ENCODE results near the gene MCM5.
"Not testable (repeated sequence)": the region's sequence is repeated elsewhere in the genome, so short reads cannot be mapped to it uniquely, and the experiment has no call there.

MCM5 gene

DNA sequence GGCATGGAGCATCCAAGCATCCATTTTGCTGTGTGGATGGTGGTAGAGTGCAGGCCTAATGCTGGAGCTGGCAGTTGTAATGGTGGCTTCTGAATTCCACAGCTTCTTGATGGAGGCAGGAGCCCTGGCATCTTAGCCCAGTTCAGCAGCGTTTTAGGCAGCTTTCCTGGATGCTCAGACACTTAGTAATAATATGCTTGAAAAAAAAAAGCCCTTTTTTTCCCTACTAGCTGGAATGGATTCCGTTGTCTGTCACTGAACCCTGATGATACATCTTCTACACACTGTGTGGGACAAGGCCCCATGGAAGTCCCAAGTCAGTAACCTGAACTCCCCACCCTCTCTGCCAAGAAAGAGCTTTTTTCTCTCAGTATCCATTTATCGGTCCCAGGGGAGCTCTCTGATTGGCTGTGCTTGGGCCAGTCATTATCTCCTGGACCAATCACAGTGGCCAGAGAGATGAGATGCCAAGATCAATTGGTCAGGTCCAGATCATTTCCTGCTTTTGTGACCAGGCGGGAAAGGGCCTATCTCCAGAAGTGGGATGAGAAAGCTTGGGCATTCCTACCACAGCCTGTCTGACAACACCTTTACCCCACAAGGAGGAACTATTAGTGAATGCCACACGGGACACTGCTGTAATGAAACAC, 34.2 kb downstream of the MCM5 start:
- no peak for DNase-seq

DNA sequence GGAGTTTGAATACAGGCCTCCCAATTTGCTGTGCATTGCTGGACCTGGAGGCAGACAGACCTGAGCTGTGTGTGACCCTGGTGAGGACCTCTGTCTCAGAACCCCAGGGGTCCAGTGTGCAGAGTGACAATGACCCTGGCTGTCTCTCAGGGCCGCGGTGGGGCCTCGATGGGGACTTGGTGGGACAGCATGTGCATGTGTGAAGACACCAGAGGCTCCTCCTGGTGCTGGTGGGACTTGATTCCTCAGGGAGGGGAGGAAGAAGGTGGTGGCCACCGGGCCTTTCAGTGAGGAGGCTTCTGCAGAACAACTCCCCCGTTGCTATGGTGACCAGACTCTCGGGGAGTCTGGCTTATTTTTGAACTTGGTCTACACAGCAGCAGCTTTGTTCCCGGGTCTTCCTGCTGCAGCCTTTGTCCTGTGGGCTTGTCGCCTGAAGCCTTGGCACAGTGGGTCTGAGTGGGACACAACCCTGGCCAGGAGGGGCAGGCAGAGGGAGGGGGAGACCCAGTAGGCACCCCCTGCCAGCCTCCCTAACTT, 35.3 kb downstream of the MCM5 start:
- DNase-seq, result no peak

DNA sequence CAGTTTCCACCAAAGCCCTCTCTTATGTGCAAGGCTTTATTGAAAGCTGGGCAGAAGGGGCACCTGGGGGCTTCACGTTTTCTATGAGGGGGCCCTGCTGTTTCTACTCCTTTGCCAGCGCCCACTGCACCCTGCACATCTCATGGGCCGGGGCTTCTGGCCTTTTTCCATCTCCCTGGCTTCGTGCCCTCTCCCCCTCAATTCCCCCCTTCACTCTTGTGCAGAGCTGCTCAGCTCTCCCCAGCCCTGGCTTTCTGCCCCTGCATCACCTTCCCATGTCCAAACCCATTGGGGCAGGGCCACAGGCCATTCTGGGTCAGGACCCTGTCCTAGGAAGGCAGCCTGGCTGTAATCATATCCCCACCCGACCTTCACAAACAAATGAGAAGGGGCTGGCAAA, 36.5 kb downstream of the MCM5 start:
- DNase-seq, result no peak

DNA sequence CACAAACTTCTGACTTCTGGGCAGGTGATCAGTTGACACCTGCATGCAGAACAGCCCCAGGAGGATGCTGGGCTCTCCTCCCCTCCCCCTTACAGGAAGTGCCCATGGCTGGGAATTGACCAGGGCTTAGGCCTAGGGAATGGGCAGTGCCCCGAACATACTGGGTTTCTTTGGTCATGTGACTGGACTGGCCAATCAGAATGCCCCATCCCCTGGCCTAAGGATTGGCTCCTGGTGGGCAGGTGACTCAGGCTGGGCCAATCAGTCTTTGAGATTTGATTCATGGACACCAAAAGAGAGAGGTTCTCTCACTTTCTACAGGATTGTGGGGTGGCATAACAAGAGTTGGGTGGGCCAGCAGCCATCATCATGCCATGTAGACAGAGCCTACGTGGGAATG, 37.1 kb downstream of the MCM5 start:
- no peak for DNase-seq

DNA sequence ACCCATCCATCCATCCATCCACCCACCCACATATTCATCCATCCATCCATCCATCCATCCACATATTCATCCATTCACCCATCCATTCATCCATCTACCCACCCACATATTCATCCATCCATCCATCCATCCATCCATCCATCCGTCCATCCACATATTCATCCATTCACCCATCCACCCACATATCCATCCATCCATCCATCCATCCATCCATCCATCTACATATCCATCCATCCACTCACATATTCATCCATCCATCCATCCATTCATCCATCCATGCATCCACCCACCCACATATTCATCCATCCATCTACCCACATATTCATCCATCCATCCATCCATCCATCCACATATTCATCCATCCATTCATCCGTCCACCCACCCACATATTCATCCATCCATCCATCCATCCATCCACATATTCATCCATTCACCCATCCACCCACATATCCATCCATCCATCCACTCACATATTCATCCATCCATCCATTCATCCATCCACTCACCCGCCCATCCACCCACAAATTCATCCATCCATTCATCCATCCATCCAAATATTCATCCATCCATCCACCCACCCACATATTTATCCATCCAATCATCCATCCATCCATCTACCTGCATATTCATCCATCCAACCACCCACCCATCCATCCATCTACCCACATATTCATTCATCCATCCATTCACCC, 38.9 kb downstream of the MCM5 start:
- DNase-seq, result not testable (repeated sequence)

DNA sequence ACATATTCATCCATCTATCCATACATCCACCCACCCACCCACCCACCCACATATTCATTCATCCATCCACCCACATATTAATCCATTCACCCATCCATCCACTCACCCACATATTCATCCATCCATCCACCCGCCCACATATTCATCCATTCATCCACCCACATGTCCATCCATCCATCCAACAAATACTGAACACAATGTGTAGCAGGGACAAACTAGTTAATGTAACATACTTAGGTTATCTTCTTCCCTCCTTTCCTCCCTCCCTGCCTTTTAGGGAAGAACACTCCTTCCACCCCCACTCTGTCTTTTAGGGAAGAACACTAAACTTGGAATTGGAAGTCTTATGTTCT, 39.4 kb downstream of the MCM5 start:
- DNase-seq, result no peak

DNA sequence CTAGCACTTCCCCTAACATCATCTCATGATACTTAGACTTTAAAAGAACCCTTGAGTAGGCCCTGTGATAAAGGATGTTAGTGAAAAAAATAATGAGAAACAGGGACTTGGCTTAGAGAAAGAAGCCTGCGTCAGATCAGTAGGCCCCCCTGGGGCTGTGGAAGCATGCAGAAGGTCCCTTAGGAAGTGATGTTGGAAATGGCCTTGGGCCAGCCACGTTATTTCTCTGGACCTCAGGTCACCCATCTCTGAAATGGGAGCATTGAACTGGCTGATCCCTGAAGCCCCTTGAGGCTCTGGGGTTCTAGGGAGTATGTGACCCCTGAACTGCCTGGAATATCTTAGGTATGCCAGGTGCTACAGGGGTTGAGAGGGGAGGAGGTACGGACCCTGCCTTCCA, 40.2 kb downstream of the MCM5 start:
- DNase-seq, result no peak

DNA sequence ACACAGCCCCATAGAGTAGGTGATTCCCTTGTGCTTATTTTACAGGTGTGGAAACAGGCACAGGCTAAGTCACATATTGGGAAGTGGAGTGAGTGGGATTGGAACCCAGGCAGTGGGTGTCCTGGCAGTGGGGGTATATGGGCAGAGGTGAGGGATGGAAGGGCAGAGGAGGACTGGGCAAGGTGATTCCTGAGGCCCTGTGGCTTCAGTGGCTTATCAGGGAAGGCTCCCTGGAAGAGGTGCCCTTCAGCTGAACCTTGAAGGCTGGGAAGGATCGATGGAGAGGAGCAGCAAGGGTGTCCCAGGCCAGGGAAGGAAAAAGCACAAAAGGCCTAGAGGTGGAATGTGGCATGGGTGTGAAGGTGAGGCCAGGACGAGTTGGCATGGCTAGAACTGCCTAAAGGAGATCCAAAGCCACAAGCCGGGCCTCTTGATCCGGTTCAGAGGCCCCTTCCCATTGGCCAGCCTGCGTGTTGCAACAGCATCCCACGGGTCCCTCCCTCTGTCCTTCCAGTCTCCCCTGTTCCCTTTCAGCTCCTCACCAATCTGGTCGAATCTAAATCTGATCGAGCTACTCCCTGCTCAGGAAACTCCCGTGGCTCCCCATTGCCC, 41.7 kb downstream of the MCM5 start:
- DNase-seq, result no peak

DNA sequence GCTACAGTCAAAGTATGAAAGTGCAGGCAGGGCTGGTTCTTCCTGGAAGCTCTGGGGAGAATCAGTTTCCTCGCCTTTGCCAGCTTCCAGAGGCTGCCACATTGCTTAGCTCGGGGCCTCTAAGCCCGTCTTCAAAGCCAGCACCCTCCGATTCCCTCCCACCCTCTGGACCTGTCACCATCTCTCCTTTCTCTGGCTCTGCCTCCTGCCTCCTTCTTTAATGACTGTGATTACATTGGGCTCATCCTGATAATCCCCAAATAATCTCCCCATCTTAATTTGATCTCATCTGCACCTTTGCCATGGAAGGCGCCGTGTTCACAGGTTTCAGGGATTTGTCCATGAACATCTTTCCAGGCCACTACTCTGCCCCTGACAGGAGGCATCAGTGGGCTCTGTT, 42.5 kb downstream of the MCM5 start:
- no peak for DNase-seq

DNA sequence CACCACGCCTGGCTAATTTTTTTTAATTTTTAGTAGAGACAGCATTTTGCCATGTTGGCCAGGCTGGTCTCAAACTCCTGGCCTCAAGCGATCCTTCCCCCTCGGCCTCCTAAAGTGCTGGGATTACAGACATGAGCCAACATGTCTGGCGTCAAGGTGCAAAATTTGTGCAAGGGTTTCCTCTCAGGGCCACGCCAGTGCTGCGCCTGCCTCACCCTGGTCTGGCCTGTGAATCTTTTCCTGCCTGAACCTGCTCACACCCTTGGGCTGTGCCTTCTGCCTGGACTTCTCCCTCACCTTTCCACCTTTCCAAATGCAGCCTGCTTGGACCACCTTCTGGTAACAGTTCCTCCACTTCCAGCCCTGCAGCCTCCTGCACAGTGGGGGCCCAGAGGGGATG, 43.4 kb downstream of the MCM5 start:
- no peak for DNase-seq

DNA sequence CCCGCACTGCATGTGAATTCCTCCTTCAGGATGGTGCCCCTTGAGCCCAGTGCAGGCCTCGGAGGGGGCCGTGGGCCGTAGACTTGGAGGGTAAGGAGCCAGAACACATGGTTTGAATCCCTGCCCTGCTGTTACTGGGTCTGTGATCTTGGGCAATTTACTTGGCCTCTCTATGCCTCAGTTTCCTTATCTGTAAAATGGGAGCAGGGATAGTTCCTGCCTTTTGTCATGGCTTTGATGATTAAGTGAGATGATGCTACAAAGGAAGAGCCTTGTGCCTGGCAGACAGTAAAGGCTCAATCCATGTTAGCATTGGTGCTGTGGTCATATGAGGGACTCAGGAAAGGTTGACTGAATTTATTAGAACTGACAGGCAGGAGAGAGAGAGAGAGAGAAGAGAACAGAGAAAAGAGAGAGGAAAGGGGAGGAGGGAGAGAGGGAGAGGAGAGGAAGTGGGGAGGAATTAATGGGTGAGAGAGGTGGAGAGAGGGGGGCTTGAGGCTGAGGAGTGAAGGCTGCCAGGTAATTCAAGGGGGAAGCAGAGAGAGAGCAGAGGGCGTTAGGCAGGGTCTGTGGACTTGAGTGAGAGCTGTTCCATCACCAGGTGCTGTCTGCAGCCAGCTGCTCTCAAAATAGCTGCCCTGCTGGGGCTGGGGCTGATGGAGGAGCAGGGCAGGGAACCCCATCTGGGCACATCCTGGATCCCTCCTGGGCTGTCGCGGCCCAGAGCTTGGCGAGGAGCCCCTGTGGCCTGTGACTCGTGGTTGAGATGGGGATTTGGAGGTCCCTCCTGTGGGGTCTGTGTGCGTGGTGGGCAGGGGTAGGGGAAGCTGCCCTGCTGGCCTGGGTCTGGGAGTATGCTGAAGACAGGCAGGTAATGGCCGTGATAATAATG, 44.1 kb downstream of the MCM5 start:
- no peak for DNase-seq

DNA sequence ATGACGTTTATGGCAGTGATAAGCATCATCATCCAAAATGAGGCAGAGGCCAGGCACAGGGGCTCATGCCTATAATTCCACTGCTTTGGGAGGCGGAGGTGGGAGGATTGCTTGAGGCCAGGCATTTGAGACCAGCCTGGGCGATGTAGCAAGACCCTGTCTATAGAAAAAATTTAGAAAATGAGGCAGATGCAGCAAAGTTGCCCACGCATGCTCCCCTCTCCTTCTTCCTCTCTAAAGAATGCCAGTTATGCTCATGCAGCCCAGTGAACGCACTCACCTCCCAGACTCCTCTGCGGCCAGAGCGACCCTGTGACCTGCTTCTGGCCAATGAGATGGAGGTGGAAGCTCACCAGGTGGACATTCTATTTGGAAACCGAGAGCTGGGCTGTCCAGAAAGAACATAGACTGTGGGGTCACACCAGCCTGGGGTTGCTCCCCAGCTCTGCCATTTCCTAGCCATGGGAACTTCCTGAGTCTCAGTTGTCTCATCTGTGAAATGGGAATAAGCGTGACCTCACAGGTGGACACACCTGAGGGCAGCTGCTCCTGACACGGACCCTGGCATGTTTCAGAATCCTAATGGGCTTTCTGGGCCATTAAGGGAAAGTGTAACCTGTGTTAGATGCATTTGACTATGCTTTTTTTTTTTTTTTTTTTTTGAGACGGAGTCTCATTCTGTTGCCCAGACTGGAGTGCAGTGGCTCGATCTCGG, 44.9 kb downstream of the MCM5 start:
- DNase-seq, result no peak

DNA sequence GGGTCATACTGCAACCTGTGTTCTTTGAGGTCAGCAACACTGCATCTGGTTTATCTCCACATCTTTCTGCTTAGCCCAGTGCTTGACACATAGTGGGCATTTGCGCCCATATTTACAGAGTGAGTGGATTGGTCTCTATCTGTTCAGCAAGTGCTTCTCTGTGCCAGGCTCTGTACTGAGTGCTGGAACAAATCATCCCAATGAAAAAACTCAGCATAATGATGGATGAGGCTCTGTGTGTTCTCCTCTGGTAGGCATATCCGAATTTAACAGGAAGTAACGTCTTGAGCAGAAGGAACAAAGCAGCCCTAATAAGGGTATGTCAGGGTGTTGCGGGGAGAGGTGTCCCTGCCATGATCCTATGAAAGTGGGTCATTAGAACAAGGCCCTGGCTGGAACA, 46.0 kb downstream of the MCM5 start:
- no peak for DNase-seq

DNA sequence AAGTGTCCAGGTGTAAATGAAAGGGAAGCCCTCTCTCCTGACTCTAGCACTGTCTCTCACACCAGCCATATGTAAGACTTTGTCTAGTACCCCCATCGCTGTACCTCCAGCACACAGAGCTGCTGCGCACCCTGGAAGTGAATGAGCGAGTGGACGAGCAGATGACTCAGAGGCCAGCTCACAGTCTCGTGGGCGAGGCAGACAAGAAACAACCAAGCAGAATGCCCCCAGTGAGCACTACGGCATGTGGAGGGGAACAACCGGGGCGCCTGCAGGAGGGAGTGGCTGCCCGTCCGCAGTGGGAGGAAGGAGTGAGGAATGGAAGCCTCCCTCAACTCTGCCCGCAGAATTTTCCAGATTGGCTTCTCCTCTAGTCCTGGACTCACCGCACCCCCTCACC, 46.4 kb downstream of the MCM5 start:
- no peak for DNase-seq

DNA sequence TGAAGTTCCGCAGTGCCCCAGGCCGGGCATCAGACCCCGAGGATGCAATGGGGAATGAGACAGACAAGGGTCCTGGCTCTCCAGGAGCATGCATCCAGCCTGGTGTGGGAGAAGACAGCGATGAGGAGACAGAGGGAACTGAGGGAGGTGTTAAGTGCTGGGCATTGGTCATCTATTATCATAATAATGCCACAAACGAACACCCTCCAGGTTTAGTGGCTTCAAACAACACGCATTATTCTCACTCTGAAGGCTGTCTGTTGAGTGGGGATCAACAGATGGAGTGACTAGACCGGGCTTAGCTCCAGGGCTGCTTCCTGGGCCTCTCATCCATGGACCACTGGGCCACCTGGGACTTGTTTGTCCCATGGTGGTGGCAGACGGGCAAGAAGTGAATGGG, 48.6 kb downstream of the MCM5 start:
- DNase-seq, result no peak

DNA sequence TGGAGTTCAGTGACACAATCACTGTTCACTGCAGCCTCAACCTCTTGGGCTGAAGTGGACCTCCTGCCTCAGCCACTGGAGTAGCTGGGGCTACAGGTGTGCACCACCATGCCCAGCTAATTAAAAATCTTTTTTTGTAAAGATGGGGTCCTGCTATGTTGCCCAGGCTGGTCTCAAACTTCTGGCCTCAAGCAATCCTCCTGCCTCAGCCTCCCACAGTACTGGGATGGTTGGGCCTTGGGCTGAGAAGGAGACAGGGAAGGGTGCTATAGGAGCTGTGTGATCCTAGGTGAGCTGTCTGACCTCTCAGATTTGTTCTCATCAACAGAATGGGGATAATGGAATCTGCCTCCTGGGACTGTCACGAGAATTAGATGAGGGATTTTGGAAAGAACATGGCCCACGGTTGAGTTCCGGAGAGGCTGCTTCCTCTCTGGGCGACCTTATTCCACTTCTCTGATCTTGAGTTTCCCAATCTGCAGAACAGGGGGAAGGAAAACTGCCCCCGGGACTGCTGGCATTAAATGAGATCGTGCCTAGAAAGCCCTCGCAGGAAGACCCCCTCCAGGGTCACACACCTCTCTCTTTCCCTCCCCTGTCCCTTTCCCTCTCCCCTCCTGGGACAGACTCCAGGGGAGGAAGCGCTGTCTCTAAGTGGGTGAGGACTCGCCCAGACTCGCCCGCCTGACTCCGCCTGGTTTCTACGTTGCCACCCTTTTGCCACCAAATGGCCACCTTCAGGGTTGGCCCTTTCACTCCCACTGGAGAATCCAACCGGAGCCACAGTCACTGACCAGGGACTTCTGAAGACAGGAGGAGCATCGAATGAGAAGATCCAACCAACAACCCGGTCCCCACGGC, 50.1 kb downstream of the MCM5 start:
- no peak for DNase-seq

DNA sequence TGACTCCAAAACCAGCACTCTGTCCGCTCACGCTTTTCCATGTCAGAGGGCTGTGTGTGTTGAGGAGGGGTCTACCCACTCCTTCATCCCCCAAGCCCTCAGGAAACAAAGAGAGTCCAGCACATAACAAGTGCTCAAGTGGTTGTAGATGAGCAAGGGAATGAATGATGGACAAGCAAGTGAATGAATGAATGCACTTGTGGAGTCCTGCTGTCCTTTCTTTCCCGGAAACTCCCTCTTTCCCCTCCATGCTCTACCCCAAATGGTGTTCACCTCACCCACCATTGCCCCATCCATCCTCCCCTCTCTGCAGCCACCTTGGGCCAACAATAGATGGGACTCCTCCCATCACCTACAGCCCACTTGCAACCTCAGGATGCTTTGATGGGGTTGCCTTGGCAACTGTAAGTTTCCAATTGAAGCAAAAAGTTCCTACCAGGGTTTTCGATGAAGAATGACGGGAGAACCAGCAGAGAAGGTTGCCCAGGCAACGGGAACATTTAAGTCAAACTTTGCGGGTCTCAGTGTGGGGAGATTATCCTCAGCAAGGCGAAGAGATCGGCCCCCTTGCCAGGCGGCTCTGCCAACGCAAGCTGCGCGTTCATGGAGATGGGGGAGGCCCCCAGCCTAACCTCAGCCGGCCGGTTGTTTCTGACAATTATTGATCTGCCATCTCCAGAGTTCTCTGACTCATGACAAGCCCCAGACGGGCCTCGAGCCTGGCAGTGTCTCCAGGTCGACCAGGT, 51.1 kb downstream of the MCM5 start:
- no peak for DNase-seq

DNA sequence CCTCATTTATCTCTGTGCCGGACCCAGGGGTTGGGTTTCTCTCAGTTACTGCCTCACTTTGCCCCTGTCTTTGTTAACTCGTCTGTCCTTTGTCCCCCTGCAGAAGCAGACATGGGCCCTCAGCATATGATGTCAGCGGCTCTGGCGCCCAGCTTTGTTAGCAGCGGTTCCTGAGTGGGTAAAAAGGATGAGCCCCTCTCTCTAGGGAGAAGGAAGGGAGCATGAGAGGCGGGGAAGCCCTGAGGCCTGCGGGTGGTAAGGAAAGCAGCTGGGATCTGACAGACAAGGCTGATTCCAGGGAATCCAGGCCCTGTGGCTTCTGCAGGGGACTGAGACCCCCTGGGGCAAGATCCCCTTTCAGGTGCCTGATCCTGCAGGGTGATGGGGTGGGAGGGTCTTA, 51.7 kb downstream of the MCM5 start:
- DNase-seq, result no peak

DNA sequence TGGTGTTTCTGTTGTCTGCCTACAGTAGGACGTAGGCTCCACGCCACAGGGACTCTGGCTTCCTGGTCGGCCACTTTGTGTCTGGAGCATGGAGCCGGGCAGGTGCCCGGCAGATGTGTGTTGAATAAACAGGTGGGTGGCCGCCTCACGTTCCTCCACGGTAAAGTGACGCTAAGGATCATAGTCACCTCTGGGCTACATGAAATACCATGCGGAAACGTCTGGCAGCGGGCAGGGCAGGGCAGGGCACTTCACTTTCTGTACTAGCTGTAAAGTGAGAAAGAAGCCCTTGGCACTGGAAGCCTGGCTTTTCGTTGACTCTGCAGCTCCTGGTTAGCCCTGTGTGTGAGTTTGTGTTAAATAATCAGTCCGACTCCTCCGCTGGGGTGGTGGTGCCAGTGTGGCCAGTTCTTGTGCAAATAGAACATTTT, 52.4 kb downstream of the MCM5 start:
- DNase-seq, result no peak

DNA sequence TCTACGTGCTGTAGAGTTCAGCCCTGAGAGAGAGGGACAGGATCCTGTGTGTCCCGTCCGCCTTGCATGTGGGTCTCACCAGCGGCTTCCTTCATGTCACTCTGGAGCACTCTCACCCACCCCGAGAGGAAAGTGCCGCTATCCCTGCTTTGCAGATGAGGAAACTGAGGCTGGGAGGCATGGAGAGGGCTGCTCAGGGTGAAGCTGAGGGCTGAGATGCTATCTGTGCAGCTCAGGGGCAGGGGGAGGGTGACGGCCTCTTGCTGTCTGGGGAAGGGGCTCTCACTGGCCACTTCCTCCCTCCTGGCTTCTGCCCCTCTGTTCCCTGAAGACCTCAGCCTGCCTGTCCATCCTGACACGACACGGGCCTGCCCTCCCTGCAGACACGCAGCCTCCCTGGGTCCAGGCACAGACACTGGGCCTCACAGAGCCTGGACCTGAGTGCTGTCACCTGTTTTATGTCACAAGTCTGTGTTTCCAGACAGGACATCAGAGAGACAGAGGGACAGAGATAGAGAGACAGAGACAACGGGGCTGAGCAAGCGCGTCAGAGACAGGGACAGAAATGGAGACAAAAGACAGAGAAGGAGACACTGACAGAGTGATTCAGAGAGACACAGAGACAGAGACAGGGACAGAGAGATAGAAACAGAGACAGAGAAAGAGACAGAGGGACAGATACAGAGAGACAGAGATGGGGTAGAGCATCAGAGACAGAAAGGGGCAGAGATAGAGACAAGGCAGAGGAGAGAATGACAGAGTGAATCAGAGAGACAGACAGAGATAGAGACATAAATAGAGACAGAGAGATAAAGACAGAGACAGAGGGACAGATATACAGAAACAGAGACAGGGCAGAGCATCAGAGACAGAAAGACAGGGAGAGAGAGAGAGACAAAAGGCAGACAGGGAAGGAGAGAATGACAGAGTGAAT, 53.1 kb downstream of the MCM5 start:
- DNase-seq, result no peak
